HepG2 (cell line): ENCODE measurements around the gene ST6GALNAC6. TPM values are rescaled to one million over a fixed set of nuclear protein-coding genes. Genes with fewer than 3 reads are reported as not detected.
A peak's percentile ranks its signal among the peaks of the same experiment; 100 is the strongest.

Experiments used
- BORCS8-MEF2B ChIP-seq: sonication (generic); formaldehyde crosslinking; IDR thresholded peaks from 2 replicates; pipeline ENCODE4 v1.8.0; 2022; ENCODE audit warnings: mild to moderate bottlenecking, missing genetic modification reagents
- HIVEP1 ChIP-seq: sonication (generic); formaldehyde crosslinking; IDR thresholded peaks from 2 replicates; pipeline ENCODE4 v1.4.0; 2020; ENCODE audit warnings: mild to moderate bottlenecking, missing genetic modification reagents
- HNF4A ChIP-seq: sonication (generic); formaldehyde crosslinking; IDR thresholded peaks from 2 replicates; pipeline ENCODE4 v1.4.0; 2020; ENCODE audit warnings: missing genetic modification reagents
- TBX3 ChIP-seq: fragments of 450-650 bp; IDR thresholded peaks from 2 replicates; pipeline ENCODE4 v1.6.1; 2017; ENCODE audit warnings: antibody characterized with exemption, mild to moderate bottlenecking, inconsistent platforms, borderline replicate concordance
- ZNF841 ChIP-seq: sonication (generic); formaldehyde crosslinking; IDR thresholded peaks from 2 replicates; pipeline ENCODE4 v1.8.1; 2023; ENCODE audit warnings: missing genetic modification reagents, borderline replicate concordance
- polyA plus RNA-seq, 8 experiments: library from polyadenylated mRNA; depleted of rRNA in 3 of 8; stranded (reverse) in 7 of 8; unstranded in 1 of 8; fragments of >200 nt; fragmentation: Illumina TruSeq in 4 of 8; extraction: Trizol in 4 of 8; gene quantifications; 2 replicates each; pipeline versions ENCODE4 v1.2.1 to v1.2.3, GENCODE V29; 2011 to 2016; ENCODE audit warnings: low read depth in 4 of 8, missing spikeins in 1 of 8, mixed read lengths in 1 of 8; ENCODE audit not compliant: insufficient read depth in 1 of 8
- total RNA-seq, 5 experiments: library from RNA; depleted of rRNA; stranded (reverse); fragments of >200 nt; fragmentation: Illumina TruSeq; extraction: Trizol; gene quantifications; 2 replicates each; pipeline ENCODE4 v1.2.3, GENCODE V29; 2016; ENCODE audit warnings: low read depth in 1 of 5
- TF ChIP-seq, protein P1 (sequence below): sonication (generic); formaldehyde crosslinking; IDR thresholded peaks from 2 replicates; pipeline ENCODE4 v1.4.0; 2020; ENCODE audit warnings: mild to moderate bottlenecking, low read depth, missing genetic modification reagents
- TF ChIP-seq, protein P2 (sequence below): sonication (generic); formaldehyde crosslinking; IDR thresholded peaks from 2 replicates; pipeline ENCODE4 v1.8.1; 2023; ENCODE audit warnings: missing genetic modification reagents, mild to moderate bottlenecking, borderline replicate concordance
- TF ChIP-seq, protein P3 (sequence below): sonication (generic); formaldehyde crosslinking; IDR thresholded peaks from 2 replicates; pipeline ENCODE4 v1.5.0; 2020; ENCODE audit warnings: mild to moderate bottlenecking, missing genetic modification reagents, borderline replicate concordance
- TF ChIP-seq, protein P4 (sequence below): sonication (generic); formaldehyde crosslinking; IDR thresholded peaks from one replicate; pipeline ENCODE4 v1.5.1; 2020; ENCODE audit warnings: mild to moderate bottlenecking, missing genetic modification reagents; ENCODE audit errors: not compliant biosample characterization

The ST6GALNAC6 gene
- total and polyA plus RNA-seq, 2 of the 13 experiments (the other 11 are each of a cell fraction or from before 2014, with no cell fraction given): 18.5 to 65.4 TPM

DNA sequence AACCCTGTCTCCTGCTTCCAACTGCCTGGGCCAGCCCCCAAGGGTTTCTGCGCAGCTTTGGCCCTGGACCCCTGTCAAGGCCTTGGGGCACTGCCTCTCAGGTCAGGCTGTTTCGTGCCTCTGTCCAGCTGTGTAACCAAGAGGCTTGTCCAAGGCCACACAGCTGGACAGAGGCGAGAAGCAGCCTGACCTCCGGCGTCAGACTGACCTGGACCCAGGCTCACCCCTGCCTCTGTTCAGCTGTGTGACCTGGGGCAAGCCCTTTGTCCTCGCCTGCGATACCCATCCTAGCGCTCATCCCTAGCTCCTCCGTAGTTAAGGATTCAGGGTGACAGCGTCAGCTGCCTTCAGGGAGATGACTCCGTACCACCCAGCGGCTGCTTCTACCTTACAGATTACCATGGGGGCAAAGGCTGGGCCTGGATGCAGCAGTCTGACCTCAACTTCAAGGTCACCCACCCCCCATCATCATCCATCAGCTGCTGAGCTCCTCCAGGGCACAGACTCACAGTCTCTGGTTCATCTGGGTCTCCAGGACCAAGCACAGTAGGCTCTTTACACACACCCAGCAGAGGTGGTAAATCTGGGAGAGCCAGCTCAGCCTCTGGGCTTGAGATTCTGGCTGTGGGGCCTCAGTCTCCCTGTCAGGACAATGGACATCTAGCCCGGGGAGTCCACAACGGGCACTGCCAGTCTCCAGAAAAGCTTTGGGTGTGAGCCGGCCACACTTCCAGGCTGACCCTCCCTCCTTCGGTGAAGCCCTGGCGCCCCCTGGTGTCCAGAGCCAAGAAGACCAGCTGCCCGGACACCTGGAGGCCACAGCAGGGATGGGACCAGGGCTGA lies 29.9 kb downstream of the ST6GALNAC6 start (continued):
- TF ChIP-seq ZNF841 (CRISPR knock-in tag) (no peak), BORCS8-MEF2B (no peak), HIVEP1 (no peak), HNF4A (CRISPR knock-in tag) (peak; percentile 53), TBX3 (no peak)
- TF ChIP-seq, protein P1, sequence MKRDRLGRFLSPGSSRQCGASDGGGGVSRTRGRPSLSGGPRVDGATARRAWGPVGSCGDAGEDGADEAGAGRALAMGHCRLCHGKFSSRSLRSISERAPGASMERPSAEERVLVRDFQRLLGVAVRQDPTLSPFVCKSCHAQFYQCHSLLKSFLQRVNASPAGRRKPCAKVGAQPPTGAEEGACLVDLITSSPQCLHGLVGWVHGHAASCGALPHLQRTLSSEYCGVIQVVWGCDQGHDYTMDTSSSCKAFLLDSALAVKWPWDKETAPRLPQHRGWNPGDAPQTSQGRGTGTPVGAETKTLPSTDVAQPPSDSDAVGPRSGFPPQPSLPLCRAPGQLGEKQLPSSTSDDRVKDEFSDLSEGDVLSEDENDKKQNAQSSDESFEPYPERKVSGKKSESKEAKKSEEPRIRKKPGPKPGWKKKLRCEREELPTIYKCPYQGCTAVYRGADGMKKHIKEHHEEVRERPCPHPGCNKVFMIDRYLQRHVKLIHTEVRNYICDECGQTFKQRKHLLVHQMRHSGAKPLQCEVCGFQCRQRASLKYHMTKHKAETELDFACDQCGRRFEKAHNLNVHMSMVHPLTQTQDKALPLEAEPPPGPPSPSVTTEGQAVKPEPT (CRISPR knock-in tag): no peak
- TF ChIP-seq, protein P2, sequence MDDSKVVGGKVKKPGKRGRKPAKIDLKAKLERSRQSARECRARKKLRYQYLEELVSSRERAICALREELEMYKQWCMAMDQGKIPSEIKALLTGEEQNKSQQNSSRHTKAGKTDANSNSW (CRISPR knock-in tag): no peak
- TF ChIP-seq, protein P3, sequence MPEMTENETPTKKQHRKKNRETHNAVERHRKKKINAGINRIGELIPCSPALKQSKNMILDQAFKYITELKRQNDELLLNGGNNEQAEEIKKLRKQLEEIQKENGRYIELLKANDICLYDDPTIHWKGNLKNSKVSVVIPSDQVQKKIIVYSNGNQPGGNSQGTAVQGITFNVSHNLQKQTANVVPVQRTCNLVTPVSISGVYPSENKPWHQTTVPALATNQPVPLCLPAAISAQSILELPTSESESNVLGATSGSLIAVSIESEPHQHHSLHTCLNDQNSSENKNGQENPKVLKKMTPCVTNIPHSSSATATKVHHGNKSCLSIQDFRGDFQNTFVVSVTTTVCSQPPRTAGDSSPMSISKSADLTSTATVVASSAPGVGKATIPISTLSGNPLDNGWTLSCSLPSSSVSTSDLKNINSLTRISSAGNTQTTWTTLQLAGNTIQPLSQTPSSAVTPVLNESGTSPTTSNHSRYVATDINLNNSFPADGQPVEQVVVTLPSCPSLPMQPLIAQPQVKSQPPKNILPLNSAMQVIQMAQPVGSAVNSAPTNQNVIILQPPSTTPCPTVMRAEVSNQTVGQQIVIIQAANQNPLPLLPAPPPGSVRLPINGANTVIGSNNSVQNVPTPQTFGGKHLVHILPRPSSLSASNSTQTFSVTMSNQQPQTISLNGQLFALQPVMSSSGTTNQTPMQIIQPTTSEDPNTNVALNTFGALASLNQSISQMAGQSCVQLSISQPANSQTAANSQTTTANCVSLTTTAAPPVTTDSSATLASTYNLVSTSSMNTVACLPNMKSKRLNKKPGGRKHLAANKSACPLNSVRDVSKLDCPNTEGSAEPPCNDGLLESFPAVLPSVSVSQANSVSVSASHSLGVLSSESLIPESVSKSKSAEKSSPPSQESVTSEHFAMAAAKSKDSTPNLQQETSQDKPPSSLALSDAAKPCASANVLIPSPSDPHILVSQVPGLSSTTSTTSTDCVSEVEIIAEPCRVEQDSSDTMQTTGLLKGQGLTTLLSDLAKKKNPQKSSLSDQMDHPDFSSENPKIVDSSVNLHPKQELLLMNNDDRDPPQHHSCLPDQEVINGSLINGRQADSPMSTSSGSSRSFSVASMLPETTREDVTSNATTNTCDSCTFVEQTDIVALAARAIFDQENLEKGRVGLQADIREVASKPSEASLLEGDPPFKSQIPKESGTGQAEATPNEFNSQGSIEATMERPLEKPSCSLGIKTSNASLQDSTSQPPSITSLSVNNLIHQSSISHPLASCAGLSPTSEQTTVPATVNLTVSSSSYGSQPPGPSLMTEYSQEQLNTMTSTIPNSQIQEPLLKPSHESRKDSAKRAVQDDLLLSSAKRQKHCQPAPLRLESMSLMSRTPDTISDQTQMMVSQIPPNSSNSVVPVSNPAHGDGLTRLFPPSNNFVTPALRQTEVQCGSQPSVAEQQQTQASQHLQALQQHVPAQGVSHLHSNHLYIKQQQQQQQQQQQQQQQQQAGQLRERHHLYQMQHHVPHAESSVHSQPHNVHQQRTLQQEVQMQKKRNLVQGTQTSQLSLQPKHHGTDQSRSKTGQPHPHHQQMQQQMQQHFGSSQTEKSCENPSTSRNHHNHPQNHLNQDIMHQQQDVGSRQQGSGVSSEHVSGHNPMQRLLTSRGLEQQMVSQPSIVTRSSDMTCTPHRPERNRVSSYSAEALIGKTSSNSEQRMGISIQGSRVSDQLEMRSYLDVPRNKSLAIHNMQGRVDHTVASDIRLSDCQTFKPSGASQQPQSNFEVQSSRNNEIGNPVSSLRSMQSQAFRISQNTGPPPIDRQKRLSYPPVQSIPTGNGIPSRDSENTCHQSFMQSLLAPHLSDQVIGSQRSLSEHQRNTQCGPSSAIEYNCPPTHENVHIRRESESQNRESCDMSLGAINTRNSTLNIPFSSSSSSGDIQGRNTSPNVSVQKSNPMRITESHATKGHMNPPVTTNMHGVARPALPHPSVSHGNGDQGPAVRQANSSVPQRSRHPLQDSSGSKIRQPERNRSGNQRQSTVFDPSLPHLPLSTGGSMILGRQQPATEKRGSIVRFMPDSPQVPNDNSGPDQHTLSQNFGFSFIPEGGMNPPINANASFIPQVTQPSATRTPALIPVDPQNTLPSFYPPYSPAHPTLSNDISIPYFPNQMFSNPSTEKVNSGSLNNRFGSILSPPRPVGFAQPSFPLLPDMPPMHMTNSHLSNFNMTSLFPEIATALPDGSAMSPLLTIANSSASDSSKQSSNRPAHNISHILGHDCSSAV: no peak
- TF ChIP-seq, protein P4, sequence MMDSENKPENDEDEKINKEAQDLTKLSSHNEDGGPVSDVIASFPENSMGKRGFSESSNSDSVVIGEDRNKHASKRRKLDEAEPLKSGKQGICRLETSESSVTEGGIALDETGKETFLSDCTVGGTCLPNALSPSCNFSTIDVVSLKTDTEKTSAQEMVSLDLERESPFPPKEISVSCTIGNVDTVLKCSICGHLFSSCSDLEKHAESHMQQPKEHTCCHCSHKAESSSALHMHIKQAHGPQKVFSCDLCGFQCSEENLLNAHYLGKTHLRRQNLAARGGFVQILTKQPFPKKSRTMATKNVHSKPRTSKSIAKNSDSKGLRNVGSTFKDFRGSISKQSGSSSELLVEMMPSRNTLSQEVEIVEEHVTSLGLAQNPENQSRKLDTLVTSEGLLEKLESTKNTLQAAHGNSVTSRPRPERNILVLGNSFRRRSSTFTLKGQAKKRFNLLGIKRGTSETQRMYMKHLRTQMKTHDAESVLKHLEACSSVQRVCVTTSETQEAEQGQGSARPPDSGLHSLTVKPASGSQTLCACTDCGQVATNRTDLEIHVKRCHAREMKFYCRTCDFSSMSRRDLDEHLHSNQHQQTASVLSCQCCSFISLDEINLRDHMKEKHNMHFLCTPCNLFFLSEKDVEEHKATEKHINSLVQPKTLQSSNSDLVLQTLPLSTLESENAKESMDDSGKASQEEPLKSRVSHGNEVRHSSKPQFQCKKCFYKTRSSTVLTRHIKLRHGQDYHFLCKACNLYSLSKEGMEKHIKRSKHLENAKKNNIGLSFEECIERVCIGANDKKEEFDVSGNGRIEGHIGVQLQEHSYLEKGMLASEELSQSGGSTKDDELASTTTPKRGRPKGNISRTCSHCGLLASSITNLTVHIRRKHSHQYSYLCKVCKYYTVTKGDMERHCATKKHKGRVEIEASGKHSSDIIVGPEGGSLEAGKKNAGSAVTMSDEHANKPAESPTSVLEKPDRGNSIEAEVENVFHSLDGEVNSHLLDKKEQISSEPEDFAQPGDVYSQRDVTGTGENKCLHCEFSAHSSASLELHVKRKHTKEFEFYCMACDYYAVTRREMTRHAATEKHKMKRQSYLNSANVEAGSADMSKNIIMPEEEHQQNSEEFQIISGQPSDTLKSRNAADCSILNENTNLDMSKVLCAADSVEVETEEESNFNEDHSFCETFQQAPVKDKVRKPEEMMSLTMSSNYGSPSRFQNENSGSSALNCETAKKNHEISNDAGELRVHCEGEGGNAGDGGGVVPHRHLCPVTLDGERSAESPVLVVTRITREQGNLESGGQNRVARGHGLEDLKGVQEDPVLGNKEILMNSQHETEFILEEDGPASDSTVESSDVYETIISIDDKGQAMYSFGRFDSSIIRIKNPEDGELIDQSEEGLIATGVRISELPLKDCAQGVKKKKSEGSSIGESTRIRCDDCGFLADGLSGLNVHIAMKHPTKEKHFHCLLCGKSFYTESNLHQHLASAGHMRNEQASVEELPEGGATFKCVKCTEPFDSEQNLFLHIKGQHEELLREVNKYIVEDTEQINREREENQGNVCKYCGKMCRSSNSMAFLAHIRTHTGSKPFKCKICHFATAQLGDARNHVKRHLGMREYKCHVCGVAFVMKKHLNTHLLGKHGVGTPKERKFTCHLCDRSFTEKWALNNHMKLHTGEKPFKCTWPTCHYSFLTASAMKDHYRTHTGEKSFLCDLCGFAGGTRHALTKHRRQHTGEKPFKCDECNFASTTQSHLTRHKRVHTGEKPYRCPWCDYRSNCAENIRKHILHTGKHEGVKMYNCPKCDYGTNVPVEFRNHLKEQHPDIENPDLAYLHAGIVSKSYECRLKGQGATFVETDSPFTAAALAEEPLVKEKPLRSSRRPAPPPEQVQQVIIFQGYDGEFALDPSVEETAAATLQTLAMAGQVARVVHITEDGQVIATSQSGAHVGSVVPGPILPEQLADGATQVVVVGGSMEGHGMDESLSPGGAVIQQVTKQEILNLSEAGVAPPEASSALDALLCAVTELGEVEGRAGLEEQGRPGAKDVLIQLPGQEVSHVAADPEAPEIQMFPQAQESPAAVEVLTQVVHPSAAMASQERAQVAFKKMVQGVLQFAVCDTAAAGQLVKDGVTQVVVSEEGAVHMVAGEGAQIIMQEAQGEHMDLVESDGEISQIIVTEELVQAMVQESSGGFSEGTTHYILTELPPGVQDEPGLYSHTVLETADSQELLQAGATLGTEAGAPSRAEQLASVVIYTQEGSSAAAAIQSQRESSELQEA (CRISPR knock-in tag): peak; percentile 39
